ENCODE measurements around the gene CD27.
"Not testable (repeated sequence)": the region's sequence is repeated elsewhere in the genome, so short reads cannot be mapped to it uniquely, and the experiment has no call there.

CD27 gene

DNA sequence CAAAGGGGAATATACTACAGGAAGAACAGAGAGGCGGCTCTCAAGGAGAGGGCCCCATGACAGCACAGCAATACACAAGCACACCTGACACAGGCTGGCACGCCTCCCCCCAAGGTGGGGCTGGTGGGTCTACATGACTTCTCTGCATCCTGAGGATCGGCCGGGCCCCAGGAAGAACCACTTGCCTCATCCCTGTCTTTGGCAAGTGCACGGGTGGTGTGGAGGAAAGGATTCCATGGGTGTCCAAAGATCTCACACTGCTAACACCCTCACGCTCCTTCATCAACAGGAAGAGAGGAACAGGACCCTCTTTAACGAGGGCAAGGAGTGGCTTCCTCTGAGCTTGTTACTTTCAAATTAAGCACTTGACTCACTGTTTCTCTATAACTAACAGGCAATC lies 18.5 kb downstream of the CD27 start:
- no peak for DNase-seq

DNA sequence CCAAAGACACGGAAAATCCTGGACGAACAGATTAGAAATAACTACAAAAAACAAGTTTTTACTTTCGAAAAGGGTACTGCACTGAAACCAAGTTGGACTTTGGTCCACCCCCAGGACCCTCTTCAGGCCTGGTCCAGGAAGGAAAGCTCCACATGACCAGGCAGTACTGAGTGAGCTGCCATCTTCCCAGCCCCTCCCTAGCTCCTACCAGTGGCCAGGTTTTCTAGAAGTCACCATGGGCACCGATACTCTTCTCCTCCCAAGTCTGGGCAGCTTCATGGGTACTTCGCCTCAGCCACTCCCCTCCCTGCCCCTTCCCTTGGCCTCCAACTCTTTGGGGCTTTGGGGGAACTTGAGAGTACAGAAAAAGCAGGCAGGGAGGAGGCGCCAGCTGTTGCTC lies 19.1 kb downstream of the CD27 start:
- DNase-seq, result no peak

DNA sequence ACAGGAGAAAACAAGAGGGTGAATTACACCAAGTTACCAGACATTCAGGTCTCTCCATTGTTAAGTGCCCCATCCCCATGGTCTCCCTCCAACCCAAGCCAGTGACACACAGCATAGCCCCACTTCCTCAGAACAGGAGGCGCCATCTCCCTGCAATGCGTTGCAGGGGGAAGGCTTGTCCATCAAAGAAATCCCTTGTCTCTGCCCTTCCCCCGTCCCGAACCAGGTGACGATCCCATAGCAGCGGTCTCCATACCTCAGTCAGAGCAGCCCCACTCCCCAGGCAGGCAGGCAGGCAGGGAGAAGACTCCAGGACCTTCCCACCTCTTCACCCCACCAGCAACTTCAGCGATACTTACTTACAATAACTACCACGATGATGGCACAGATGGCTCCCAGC lies 19.8 kb downstream of the CD27 start:
- no peak for DNase-seq

DNA sequence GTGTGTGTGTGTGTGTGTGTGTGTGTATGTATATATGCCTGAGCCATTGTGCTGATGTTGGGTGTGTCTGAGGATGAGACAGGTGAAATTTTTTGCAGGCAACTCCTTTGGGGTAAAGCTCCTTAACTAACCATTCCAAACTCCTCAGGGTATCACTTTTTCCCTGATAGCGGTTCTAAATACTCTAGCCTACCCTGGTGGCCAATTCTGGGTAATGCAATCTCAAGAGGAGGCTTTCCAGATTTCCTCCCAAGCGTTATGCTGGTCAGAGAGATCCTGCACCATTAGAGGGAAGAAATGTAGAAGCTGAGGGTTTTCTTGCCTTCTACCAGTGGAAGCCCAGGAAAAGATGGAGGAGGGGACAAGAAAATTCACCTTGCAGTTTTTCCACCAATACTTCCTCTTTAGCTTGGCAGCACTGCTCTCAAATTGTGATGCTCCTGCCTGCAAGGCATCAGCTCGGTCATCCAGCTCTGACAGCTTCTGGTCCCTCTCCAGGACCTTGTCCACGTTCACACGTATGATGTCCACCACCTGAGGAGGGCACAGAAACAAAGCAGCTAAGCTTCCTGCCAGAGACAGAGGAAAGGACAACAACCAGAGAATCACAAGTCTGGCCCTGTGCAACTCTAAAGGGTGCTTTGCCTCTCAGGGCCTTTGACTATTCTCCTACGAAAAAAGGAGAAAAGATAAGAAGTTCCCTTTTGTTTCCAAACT lies 20.9 kb downstream of the CD27 start:
- DNase-seq, result no peak

DNA sequence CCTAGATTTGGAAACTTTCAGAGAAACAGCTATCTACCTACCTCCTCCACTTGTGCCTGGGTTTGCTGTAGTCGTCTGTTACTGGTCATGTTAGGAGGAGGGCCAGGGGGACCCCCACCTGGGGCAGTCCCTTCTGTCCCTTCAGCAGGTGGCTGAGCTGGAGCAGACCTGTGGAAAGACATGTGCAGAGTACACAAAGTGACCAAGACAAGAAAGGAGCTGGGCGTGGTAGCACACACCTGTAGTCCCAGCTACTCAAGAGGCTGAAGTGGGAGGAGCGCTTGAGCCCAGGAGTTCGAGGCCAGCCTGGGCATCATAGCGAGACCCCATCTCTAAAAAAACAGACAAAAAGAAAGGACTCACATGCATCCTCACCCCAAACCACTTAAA lies 21.4 kb downstream of the CD27 start:
- DNase-seq, result no peak

DNA sequence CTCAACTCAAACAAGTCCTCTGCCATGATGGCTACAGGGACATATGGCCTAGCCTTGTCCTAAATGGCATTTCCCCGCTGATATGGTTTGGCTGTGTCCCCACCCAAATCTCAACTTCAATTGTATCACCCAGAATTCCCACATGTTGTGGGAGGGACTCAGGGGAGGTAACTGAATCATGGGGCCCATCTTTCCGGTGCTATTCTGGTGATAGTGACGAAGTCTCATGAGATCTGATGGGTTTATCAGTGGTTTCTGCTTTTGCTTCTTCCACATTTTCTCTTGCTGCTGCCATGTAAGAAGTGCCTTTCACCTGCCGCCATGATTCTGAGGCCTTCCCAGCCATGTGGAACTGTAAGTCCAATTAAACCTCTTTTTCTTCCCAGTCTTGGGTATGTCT lies 22.0 kb downstream of the CD27 start:
- not testable (repeated sequence) for DNase-seq

DNA sequence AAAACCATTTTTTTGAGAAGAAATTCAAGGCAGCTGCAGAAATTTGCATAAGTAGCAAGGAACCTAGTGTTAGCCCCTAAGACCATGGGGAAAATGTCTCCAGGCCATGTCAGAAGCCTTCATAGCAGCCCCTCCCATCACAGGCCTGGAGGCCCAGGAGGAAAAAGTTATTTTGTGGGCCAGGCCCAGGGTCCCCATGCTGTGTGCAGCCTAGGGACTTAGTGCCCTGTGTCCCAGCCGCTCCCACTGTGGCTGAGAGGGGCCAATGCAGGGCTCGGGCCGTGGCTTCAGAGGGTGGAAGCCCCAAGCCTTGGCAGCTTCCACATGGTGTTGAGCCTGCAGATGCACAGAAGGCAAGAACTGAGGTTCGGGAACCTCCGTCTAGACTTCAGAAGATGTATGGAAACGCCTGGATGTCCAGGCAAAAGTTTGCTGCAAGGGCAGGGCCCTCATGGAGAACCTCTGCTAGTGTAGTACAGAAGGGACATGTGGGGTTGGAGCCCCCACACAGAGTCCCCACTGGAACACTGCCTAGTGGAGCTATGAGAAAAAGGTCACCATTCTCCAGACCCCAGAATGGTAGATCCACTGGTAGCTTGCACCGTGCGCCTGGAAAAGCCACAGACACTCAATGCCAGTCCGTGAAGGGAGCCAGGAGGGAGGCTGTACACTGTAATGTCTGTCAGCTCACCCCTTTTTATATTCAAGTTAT lies 23.0 kb downstream of the CD27 start:
- not testable (repeated sequence) for DNase-seq

DNA sequence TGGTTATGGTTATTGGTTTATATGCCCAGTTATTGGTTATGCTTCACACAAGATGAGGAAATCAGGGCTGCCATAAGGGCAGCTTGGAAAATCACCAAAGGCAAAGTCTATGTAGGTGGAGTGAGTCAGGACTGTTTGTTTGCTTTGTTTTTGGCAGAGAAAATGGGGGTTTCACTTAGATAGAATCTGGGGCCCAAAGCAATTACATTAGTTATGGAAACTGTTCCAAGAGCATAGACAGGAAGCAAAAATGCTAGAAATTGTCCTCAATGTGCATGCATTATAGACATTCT lies 23.5 kb downstream of the CD27 start:
- no peak for DNase-seq

DNA sequence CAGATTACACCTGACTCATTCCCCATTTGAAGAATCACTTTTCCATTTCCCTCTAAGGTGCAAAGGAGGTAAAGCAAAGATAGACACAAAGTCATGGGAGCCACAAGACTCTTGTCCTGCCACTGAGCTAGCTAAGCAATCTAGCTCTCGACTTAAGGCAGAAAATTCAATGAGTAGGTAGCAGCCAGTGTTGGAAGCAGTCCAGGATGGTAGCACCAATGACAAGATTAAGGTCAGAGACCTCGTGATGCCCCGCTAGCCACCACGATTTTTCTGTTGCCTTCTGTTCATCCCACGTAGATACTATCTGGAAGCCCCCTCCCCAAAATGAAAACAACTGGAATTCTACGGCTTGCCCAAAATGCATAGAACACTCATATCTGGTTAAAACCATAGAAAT lies 24.3 kb downstream of the CD27 start:
- DNase-seq, result no peak

DNA sequence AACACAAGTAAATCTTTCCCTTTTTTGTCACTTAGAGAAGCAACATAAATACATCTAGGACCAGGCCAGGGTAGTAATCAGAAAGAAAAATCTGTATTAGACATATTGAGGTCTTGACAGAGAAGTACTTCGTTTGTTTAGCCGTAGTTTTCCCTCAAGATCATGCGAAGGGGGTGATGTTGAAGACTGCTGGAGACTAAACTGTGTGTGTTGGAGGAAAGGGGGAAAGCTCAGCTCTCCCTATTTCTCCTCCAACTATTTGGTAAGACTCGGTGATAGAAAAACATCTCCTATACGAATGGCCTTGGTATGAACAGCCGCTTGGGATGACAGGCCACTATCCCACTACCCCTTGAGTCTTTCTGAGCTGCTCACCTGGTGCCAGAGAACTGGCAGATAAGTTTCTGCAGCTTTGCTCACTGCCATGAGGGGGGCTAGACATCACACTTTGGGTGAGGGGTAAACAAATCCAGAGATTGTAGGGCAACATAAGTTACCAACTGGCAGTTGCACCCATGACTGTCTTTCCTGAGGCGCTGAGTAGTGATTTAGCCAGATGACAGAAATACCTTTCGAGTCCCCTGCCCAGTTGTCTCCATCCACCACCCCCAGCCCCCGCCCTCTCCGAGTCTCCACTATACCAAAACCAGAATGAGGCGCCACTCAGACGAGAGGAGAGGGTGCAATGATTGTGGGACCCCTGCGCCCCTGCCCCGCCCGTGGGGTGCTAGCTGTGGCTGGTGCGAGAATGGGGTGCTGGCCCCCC lies 25.0 kb downstream of the CD27 start:
- no peak for DNase-seq

DNA sequence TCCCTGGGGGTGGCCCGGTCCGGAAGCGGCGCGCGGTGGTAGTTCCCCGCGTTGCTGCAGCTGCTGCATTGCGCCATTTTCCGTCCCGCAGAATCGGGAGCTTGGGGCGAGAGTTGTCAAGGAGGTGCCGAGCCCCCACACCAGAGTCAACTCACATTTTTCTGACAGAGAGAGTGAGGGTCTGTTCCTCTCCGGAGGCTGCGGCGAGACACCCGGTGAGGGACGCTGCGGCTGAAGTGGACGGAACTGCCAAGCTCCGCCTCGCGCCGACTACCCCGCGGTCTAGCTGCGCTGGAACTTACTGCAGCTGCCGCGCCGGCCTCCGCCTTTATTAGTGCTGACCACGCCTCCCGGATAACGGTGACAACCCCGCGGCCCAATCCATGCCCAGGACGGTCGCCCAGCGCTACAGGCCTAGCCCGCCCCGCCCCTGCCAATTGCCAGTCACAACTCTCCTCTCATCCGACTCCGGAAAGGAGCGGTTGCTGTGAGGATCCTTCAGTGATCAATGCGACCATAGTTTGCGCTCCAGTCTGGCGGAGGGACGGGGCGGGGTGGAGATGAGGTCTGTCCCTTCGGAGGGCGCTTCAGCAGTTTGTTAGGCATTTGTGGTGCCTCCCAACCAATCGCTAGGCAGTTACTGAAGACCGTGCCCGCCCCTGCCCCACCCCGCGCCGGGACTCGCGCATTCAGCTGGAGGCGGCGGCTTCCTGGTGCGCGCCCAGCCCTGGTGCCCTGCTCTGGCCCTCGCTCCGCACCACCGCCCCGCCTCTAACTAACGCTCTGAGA lies 25.8 kb downstream of the CD27 start, which contains the start of gene VAMP1:
TSS of gene VAMP1 (minus strand) at position 303 of the 789 bp plus-strand sequence. CDS start at position 157, 146 bp downstream.
- peak; percentile 98 for DNase-seq

DNA sequence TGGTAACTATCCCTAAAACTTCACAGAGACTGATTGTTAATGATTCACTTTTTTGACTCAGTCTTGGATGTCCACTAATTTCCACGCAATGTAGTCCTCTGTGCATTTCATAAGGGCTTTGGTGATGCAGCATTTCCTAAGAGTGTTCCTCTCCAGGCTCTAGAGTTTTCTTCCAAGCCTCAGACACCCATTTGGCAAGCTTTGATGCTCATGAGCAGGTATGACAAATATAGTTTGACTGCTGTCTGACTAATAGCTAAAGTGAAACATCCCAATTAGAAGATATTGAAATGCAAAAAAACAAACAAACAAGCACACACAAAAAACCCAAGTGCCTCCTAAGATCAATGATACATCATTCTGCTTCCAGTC lies 27.2 kb downstream of the CD27 start:
- no peak for DNase-seq

DNA sequence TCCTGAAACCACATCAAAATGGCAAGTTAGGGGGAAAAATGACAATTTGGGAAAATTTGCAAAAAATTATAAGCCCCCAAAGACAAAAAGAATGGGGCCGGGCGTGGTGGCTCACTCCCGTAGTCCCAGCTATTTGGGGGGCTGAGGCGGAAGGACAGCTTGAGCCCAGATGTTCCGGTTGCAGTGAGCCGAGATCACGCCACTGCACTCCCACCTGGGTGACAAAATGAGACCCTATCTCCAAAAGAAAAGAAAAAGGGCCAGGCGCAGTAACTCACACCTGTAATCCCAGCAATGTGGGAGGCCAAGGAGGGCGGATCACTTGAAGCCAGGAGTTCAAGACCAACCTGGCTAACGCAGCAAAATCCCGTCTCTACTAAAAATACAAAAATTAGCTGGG lies 27.7 kb downstream of the CD27 start:
- DNase-seq, result no peak

DNA sequence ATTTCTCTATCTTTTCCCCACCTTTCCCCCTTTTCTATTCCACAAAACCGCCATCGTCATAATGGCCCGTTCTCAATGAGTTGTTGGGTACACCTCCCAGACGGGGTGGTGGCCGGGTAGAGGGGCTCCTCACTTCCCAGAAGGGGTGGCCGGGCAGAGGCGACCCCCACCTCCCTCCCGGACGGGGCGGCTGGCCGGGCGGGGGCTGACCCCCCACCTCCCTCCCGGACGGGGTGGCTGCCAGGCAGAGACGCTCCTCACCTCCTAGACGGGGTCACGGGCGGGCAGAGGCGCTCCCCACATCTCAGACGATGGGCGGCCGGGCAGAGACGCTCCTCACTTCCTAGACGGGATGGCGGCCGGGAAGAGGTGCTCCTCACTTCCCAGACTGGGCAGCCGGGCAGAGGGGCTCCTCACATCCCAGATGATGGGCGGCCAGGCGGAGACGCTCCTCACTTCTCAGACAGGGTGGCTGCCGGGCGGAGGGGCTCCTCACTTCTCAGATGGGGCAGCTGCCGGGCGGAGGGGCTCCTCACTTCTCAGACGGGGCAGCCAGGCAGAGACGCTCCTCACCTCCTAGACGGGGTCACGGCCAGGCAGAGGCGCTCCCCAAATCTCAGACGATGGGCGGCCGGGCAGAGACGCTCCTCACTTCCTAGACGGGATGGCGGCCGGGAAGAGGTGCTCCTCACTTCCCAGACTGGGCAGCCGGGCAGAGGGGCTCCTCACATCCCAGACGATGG lies 30.6 kb downstream of the CD27 start:
- DNase-seq, result not testable (repeated sequence)

DNA sequence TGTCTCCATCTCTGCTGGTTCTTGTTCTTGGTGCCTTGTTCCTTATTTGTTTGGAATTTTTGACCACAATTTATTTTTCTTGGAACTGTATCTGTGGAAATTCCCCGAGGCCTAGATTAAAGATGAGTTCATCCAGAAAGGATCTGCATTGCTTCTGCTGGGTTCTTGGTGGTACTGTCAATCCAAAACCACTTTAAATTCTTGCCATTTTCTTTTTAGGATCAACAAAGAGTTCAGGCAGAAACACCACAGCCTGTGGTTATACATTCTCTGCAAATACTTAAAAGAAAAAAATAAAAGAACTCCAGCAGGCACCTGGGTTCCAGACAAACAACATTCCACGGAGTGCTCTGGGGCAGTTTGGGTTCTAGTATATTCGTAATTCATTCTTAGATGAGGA lies 31.7 kb downstream of the CD27 start:
- DNase-seq, result no peak

DNA sequence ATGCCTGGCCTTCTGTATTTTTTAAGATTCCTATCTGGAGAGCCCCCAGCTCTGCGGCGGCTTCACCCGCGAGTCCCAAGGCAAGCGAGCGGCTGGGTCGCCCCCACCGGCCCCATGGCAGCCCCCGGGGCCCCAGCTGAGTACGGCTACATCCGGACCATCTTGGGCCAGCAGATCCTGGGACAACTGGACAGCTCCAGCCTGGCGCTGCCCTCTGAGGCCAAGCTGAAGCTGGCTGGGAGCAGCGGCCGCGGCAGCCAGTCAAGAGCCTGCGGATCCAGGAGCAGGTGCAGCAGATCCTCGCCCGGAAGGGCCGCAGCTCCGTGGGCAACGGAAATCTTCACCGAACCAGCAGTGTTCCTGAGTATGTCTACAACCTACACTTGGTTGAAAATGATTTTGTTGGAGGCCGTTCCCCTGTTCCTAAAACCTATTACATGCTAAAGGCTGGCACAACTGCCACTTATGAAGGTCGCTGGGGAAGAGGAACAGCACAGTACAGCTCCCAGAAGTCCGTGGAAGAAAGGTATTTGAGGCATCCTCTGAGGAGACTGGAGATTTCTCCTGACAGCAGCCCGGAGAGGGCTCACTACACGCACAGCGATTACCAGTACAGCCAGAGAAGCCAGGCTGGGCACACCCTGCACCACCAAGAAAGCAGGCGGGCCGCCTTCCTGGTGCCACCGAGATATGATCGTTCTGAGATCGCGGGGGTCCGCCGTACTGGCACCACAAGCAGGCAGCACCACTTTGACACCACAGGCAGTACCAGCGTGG lies 33.0 kb downstream of the CD27 start:
- peak; percentile 15 for DNase-seq

DNA sequence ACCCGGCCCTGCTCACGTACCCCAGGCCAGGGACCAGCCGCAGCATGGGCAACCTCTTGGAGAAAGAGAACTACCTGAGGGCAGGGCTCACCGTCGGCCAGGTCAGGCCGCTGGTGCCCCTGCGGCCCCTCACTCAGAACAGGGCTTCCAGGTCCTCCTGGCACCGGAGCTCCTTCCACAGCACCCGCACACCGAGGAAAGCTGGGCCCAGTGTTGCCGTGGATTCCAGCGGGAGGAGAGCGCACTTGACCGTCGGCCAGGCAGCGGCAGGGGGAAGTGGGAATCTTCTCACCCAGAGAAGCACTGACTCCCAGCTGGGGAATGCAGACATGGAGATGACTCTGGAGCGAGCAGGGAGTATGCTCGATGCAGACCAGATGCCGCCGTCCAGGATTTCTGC lies 33.7 kb downstream of the CD27 start:
- DNase-seq, result no peak

DNA sequence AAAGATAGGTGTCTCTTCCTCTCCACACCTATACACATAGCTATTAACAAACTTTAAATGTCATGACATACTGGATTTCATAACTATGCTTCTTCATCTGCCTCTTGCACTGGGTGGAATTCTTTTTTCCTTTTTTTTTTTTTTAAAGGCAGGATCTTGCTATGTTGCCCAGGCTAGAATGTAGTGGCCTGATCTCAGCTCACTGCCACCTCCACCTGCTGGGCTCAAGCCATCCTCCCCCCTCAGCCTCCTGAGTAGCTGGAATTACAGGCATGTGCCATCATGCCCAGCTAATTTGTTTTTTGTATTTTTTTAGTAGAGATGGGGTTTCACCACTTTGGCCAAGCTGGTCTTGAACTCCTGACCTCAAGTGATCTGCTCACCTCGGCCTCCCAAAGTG lies 43.5 kb downstream of the CD27 start:
- DNase-seq, result no peak

DNA sequence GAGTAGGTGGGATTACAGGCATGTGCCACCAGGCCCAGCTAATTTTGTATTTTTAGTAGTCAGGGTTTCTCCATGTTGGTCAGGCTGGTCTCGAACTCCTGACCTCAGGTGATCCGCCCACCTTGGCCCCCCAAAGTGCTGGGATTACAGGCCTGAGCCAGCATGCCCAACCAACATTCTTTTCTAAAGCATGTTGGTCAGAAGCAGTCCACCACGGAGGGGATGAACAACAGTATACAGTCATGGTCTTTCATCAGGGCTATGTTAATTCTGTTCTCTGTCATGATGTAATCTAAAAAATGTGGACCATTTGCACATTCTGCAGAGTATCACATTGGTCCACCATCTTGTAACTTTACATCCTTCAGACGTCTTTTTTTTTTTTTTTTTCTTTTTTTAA lies 44.7 kb downstream of the CD27 start:
- DNase-seq, result no peak

DNA sequence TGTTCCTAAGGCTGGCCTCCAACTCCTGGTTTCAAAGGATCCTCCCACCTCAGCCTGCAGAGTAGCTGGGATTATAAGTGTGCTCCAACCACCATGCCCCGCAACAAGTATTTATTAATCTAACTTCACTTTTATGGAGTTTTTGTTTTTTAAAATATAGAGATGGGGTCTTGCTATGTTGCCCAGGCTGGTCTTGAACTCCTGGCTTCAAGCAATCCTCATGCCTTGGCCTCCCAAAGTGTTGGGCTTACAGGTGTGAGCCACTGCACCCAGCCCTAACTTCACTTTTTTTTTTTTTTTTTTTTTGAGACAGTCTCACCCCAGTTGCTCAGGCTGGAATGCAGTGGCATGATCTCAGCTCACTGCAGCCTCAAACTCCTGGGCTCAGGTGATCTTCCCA lies 45.9 kb downstream of the CD27 start:
- not testable (repeated sequence) for DNase-seq

DNA sequence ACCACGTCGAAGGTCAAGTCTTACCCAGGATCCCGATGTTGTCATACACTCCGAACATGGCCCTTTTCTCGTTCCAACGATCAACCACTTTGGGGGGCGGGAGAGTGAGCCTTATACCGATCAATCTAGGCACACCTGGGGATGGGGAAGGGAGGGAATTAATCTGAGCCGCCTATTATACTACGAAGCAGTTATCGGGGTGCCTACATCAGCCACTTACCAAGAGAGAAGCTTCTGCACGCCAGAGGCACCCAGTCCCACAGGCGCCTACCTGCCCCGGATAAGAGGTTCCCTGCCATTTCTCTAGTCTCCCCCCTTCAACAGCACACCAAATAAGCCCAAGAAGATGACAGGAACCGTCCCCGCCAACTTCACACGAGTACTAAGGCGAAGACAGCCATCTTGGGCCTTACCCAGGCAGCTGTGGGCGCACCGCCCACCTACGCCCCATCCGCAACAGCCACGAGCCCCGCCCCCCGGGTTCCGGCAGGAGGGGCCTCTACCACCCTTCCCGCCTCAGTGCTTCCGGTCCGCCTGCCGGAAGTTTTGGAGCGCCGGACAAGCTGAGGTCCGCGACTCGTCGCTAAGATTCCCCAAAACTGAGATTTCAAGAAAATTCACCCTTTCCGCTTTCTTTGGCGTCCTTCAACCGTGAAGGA lies 48.2 kb downstream of the CD27 start, which contains the start of gene MRPL51:
TSS of gene MRPL51 (minus strand) at position 425 of the 659 bp plus-strand sequence. CDS start at position 299, 126 bp downstream.
- peak; percentile 86 for DNase-seq
